CD4-positive, alpha-beta T cell (primary cell): ENCODE data around the gene RPL27A. TPM values are rescaled to one million over a fixed set of nuclear protein-coding genes. Genes with fewer than 3 reads are reported as not detected.

Experiments used
- ATAC-seq: fragments of 200-7000 bp; cut with Tn5 transposase; one replicate; pipeline ENCODE4 v1.10.0; 2022; ENCODE audit warnings: mild to moderate bottlenecking; ENCODE audit not compliant: poor library complexity
- CTCF ChIA-PET: fragments of 350-600 bp; sonication (Branson Sonifier 250); formaldehyde crosslinking; loops from one replicate; lab custom pipeline; 2021; ENCODE audit warnings: antibody characterized with exemption, inconsistent platforms; lab: Charles Lee
- POLR2A ChIA-PET: fragments of 350-600 bp; sonication (Branson Sonifier 250); formaldehyde crosslinking; loops from one replicate; lab custom pipeline; 2021; ENCODE audit warnings: antibody characterized with exemption, inconsistent platforms; lab: Charles Lee
- DNase-seq, 14 experiments: peaks; one replicate each; pipeline ENCODE4 v3.0.0-alpha.2; 2013 to 2020; ENCODE audit warnings: mixed read lengths in 2 of 14
- H3K27ac ChIP-seq, 2 donors: one replicate each; pipeline versions ENCODE4 v1.5.1 to v1.7.0; 2013; ENCODE audit warnings: low read length in 2 of 2, low read depth in 1 of 2, mild to moderate bottlenecking in 1 of 2
- H3K27me3 ChIP-seq, 2 experiments: 1 replicate in 1 of 2; 2 replicates in 1 of 2; pipeline versions ENCODE4 v1.6.1 to v1.7.0; 2013; ENCODE audit warnings: low read length in 2 of 2, control low read depth in 1 of 2, mild to moderate bottlenecking in 1 of 2, moderate library complexity in 1 of 2; ENCODE audit not compliant: insufficient read depth in 2 of 2, control insufficient read depth in 1 of 2
- H3K36me3 ChIP-seq: one replicate; pipeline ENCODE4 v1.6.1; 2013; ENCODE audit warnings: low read length, control low read depth; ENCODE audit not compliant: insufficient read depth
- H3K4me1 ChIP-seq: one replicate; pipeline ENCODE4 v1.6.1; 2013; ENCODE audit warnings: low read length, control low read depth; ENCODE audit not compliant: insufficient read depth
- H3K4me3 ChIP-seq: one replicate; pipeline ENCODE4 v1.5.1; 2013; ENCODE audit warnings: mild to moderate bottlenecking, low read length, moderate library complexity
- H3K9me3 ChIP-seq, 2 experiments: 1 replicate in 1 of 2; 2 replicates in 1 of 2; pipeline versions ENCODE4 v1.6.1 to v1.7.0; 2013; ENCODE audit warnings: low read length in 2 of 2, mild to moderate bottlenecking in 2 of 2, control low read depth in 1 of 2, moderate library complexity in 1 of 2; ENCODE audit not compliant: control insufficient read depth in 1 of 2, insufficient read depth in 1 of 2
- H3K27ac Mint-ChIP-seq: one replicate; pipeline ENCODE4 v1.8.0; 2020; ENCODE audit warnings: mixed read lengths
- H3K27me3 Mint-ChIP-seq: one replicate; pipeline ENCODE4 v1.8.0; 2021; ENCODE audit warnings: mixed read lengths
- H3K36me3 Mint-ChIP-seq: one replicate; pipeline ENCODE4 v1.8.0; 2021; ENCODE audit warnings: low read depth, mixed read lengths
- H3K4me1 Mint-ChIP-seq: one replicate; pipeline ENCODE4 v1.8.0; 2021; ENCODE audit warnings: low read depth, mixed read lengths
- H3K4me3 Mint-ChIP-seq: one replicate; pipeline ENCODE4 v1.8.0; 2020; ENCODE audit warnings: mild to moderate bottlenecking, mixed read lengths
- H3K9me3 Mint-ChIP-seq: one replicate; pipeline ENCODE4 v1.8.0; 2020; ENCODE audit warnings: mixed read lengths
- CTCF ChIP-seq: fragments of 200-600 bp; IDR thresholded peaks from one replicate; pipeline ENCODE4 v1.8.0; 2022; ENCODE audit warnings: antibody characterized with exemption, mild to moderate bottlenecking
- intact Hi-C, 2 experiments: fragments of 100-400 bp; cut with DNase I in 1 of 2; cut with micrococcal nuclease in 1 of 2; formaldehyde crosslinking; loops; one replicate each; pipeline versions ENCODE4 v1.15.1 to v1.9.0; 2023 to 2025; cut with DNase I, micrococcal nuclease
- total RNA-seq, 174 experiments: library from RNA in 2 of 174; stranded (reverse) in 2 of 174; gene quantifications; one replicate each; pipeline ENCODE4 v1.2.3 and lab custom pipeline; 2021 to 2026

Gene RPL27A
- total RNA-seq, 2 experiments from 2014 or later, result 1,667 to 1,721 TPM

GRCh38 chr11:8688414-8689362 lies 6.1 kb downstream of the RPL27A start:
- Mint-ChIP-seq H3K27me3 (no peaks in the 10 kb centered on the region), H3K27ac (peak overlapping the region; percentile 90), H3K36me3 (peaks cover 56% of the 10 kb centered on the region), H3K4me1 (peaks cover 43% of the 10 kb centered on the region), H3K4me3 (peak overlapping the region; percentile 96), H3K9me3 (no peaks in the 10 kb centered on the region)
- Histone ChIP-seq H3K4me3 (peak overlapping the region; percentile 73), H3K36me3 (peaks cover 34% of the 10 kb centered on the region), H3K9me3 (no peaks in the 10 kb centered on the region), H3K4me1 (peaks cover 26% of the 10 kb centered on the region), H3K27me3 (no peaks in the 10 kb centered on the region), H3K27ac (peak overlapping the region; percentile 73 to 84)
- peak; percentile 76 for ATAC-seq
- TF ChIP-seq CTCF, result no peak
- ChIA-PET CTCF (interaction anchor here (0.6 kb wide), 1 partner anchor 224 kb away, joined by 3 read pairs; no protein-coding TSS in a partner anchor), POLR2A (interaction anchor here (0.6 to 1.4 kb wide), 8 partner anchors 10 to 773 kb away, joined by 3 to 13 read pairs (median 4); partner anchors contain the start of genes EIF3F and TMEM9B)
- DNase-seq, result peak; percentile 46 to 89 (median 77)
- intact Hi-C loops, result loop anchor here (5.0 to 10.0 kb wide), 8 partner anchors 316 to 1856 kb away; partner anchors contain the start of genes ADM (in 1 of the 2), AMPD3 (in 1 of the 2), IPO7 (in 1 of the 2) and NRIP3 (in 1 of the 2)

- H3K9me3 Mint-ChIP-seq, result no peaks in the 10 kb centered on the region
- ATAC-seq (no peak), DNase-seq (no peak)
- Histone ChIP-seq H3K4me1 (peaks cover 17% of the 10 kb centered on the region), H3K27me3 (no peaks in the 10 kb centered on the region), H3K9me3 (no peaks in the 10 kb centered on the region), H3K36me3 (peaks cover 23% of the 10 kb centered on the region), H3K4me3 (peak overlapping the region; percentile 73), H3K27ac (no peak overlapping the region)
- ChIA-PET CTCF (no interaction called here), POLR2A (interaction anchor here (0.7 to 1.4 kb wide), 2 partner anchors 9 to 393 kb away, joined by 4 to 6 read pairs; no protein-coding TSS in a partner anchor)
- no peak for TF ChIP-seq CTCF
- H3K4me3 Mint-ChIP-seq, result peak overlapping the region; percentile 96
- H3K27me3 Mint-ChIP-seq, result no peaks in the 10 kb centered on the region
- peaks cover 45% of the 10 kb centered on the region for H3K36me3 Mint-ChIP-seq
- peaks cover 32% of the 10 kb centered on the region for H3K4me1 Mint-ChIP-seq
- H3K27ac Mint-ChIP-seq, result peak overlapping the region; percentile 90
- intact Hi-C loops, result loop anchor here (5.0 to 10.0 kb wide), 8 partner anchors 315 to 1855 kb away; partner anchors contain the start of genes ADM (in 1 of the 2), AMPD3 (in 1 of the 2), IPO7 (in 1 of the 2) and NRIP3 (in 1 of the 2)
Observed at GRCh38 chr11:8689726-8690255, 7.2 kb downstream of the RPL27A start.
